HEK293 (cell line): ENCODE data around the gene TRIP10.
A peak's percentile ranks its signal among the peaks of the same experiment; 100 is the strongest.

Source experiments
- CTCF ChIA-PET: fragments of 350-600 bp; formaldehyde crosslinking; extraction: SDS; loops from one replicate; lab custom pipeline; 2021; ENCODE audit warnings: antibody characterized with exemption; lab: Yijun Ruan, JAX
- POLR2A ChIA-PET: fragments of 300-600 bp; formaldehyde crosslinking; extraction: SDS; loops from one replicate; lab custom pipeline; 2020; ENCODE audit warnings: antibody characterized with exemption, inconsistent platforms; lab: Yijun Ruan, JAX
- H3K27ac ChIP-seq: fragments of 200-500 bp; sonication (Bioruptor generic); 2 replicates; pipeline ENCODE4 v1.5.1; 2014; ENCODE audit warnings: low read depth, low read length, control low read depth, inconsistent platforms; ENCODE audit errors: extremely low read depth
- H3K36me3 ChIP-seq, 2 experiments: fragments of 200-500 bp in 1 of 2; sonication (Bioruptor generic) in 1 of 2; 1 replicate in 1 of 2; 2 replicates in 1 of 2; pipeline ENCODE4 v1.5.1; 2014 to 2017; ENCODE audit warnings: inconsistent platforms in 2 of 2, low read length in 2 of 2; ENCODE audit not compliant: control insufficient read depth in 2 of 2, insufficient read depth in 1 of 2
- H3K4me1 ChIP-seq: fragments of 200-500 bp; sonication (Bioruptor generic); 2 replicates; pipeline ENCODE4 v1.5.1; 2014; ENCODE audit warnings: mild to moderate bottlenecking, low read length, inconsistent platforms; ENCODE audit not compliant: control insufficient read depth, insufficient read depth
- H3K4me3 ChIP-seq: 2 replicates; pipeline ENCODE4 v1.5.1; 2011; ENCODE audit warnings: low read depth, mild to moderate bottlenecking, control low read depth, low read length, moderate library complexity
- H3K9me3 ChIP-seq: fragments of 200-500 bp; sonication (Bioruptor generic); 2 replicates; pipeline ENCODE4 v1.5.1; 2014; ENCODE audit warnings: low read depth, low read length, inconsistent platforms; ENCODE audit not compliant: control insufficient read depth, insufficient read depth
- HOXD13 ChIP-seq: sonication (generic); formaldehyde crosslinking; IDR thresholded peaks from 2 replicates; pipeline ENCODE4 v1.8.0; 2022; ENCODE audit warnings: missing genetic modification reagents, borderline replicate concordance
- KLF16 ChIP-seq: fragments of 450-650 bp; formaldehyde crosslinking; IDR thresholded peaks from 2 replicates; pipeline ENCODE4 v1.5.1; 2017; ENCODE audit warnings: missing biosample characterization, missing genetic modification characterization
- PRDM6 ChIP-seq: fragments of 450-650 bp; formaldehyde crosslinking; IDR thresholded peaks from 2 replicates; pipeline ENCODE4 v1.5.1; 2017; ENCODE audit warnings: missing biosample characterization, missing genetic modification characterization
- REPIN1 ChIP-seq: fragments of 450-650 bp; formaldehyde crosslinking; IDR thresholded peaks from 2 replicates; pipeline ENCODE4 v1.5.1; 2017; ENCODE audit warnings: missing biosample characterization, missing genetic modification characterization, low read depth
- SP2 ChIP-seq: fragments of 450-650 bp; formaldehyde crosslinking; IDR thresholded peaks from 2 replicates; pipeline ENCODE4 v1.5.1; 2016; ENCODE audit warnings: missing biosample characterization, missing genetic modification characterization
- SP3 ChIP-seq: fragments of 450-650 bp; formaldehyde crosslinking; IDR thresholded peaks from 2 replicates; pipeline ENCODE4 v1.5.1; 2016; ENCODE audit warnings: missing biosample characterization, missing genetic modification characterization
- ZBTB11 ChIP-seq: fragments of 450-650 bp; formaldehyde crosslinking; conservative IDR thresholded peaks from 2 replicates; pipeline ENCODE4 v1.5.1; 2016; ENCODE audit warnings: low read depth, missing biosample characterization, missing genetic modification characterization
- ZBTB44 ChIP-seq: fragments of 450-650 bp; IDR thresholded peaks from 2 replicates; pipeline ENCODE4 v1.5.1; 2018; ENCODE audit warnings: missing biosample characterization, mild to moderate bottlenecking, missing genetic modification characterization
- ZFP37 ChIP-seq: fragments of 450-650 bp; formaldehyde crosslinking; IDR thresholded peaks from 2 replicates; pipeline ENCODE4 v1.5.1; 2016; ENCODE audit warnings: missing biosample characterization, missing genetic modification characterization
- ZIC2 ChIP-seq: fragments of 450-650 bp; formaldehyde crosslinking; IDR thresholded peaks from 2 replicates; pipeline ENCODE4 v1.5.1; 2016; ENCODE audit warnings: missing biosample characterization, missing genetic modification characterization
- ZNF132 ChIP-seq: fragments of 450-650 bp; formaldehyde crosslinking; IDR thresholded peaks from 2 replicates; pipeline ENCODE4 v1.5.1; 2017; ENCODE audit warnings: missing biosample characterization, missing genetic modification characterization, borderline replicate concordance
- ZNF140 ChIP-seq: fragments of 450-650 bp; formaldehyde crosslinking; IDR thresholded peaks from 2 replicates; pipeline ENCODE4 v1.5.1; 2016; ENCODE audit warnings: missing biosample characterization, missing genetic modification characterization
- ZNF18 ChIP-seq: fragments of 450-650 bp; formaldehyde crosslinking; IDR thresholded peaks from 2 replicates; pipeline ENCODE4 v1.5.1; 2016; ENCODE audit warnings: missing biosample characterization, missing genetic modification characterization
- ZNF184 ChIP-seq: fragments of 450-650 bp; IDR thresholded peaks from 2 replicates; pipeline ENCODE4 v1.5.1; 2018; ENCODE audit warnings: missing biosample characterization, mild to moderate bottlenecking, missing genetic modification characterization
- ZNF19 ChIP-seq: fragments of 450-650 bp; formaldehyde crosslinking; IDR thresholded peaks from 2 replicates; pipeline ENCODE4; 2016; ENCODE audit warnings: missing biosample characterization, missing genetic modification characterization, low read depth
- ZNF2 ChIP-seq: fragments of 450-650 bp; formaldehyde crosslinking; IDR thresholded peaks from 2 replicates; pipeline ENCODE4 v1.5.1; 2016; ENCODE audit warnings: missing biosample characterization, missing genetic modification characterization
- ZNF266 ChIP-seq: fragments of 450-650 bp; formaldehyde crosslinking; IDR thresholded peaks from 2 replicates; pipeline ENCODE4 v1.5.1; 2016; ENCODE audit warnings: missing biosample characterization, missing genetic modification characterization, low read depth
- ZNF354C ChIP-seq: fragments of 450-650 bp; formaldehyde crosslinking; IDR thresholded peaks from 2 replicates; pipeline ENCODE4 v1.5.1; 2016; ENCODE audit warnings: missing biosample characterization, missing genetic modification characterization, low read depth, borderline replicate concordance
- ZNF433 ChIP-seq: fragments of 450-650 bp; formaldehyde crosslinking; IDR thresholded peaks from 2 replicates; pipeline ENCODE4 v1.5.1; 2016; ENCODE audit warnings: missing biosample characterization, missing genetic modification characterization, low read depth
- ZNF510 ChIP-seq: fragments of 450-650 bp; formaldehyde crosslinking; IDR thresholded peaks from 2 replicates; pipeline ENCODE4 v1.5.1; 2018; ENCODE audit warnings: mild to moderate bottlenecking, missing genetic modification characterization, missing biosample characterization; ENCODE audit not compliant: insufficient replicate concordance
- ZNF518A ChIP-seq: fragments of 450-650 bp; formaldehyde crosslinking; conservative IDR thresholded peaks from 2 replicates; pipeline ENCODE4 v1.5.1; 2016; ENCODE audit warnings: low read depth, missing biosample characterization, missing genetic modification characterization
- ZNF555 ChIP-seq: fragments of 450-650 bp; formaldehyde crosslinking; conservative IDR thresholded peaks from 2 replicates; pipeline ENCODE4 v1.5.1; 2017; ENCODE audit warnings: missing biosample characterization, mild to moderate bottlenecking, missing genetic modification characterization, inconsistent platforms
- ZNF580 ChIP-seq: fragments of 450-650 bp; formaldehyde crosslinking; IDR thresholded peaks from 2 replicates; pipeline ENCODE4 v1.5.1; 2016; ENCODE audit warnings: missing biosample characterization, missing genetic modification characterization
- ZNF623 ChIP-seq: fragments of 450-650 bp; formaldehyde crosslinking; IDR thresholded peaks from 2 replicates; pipeline ENCODE4 v1.5.1; 2016; ENCODE audit warnings: missing biosample characterization, missing genetic modification characterization
- ZNF837 ChIP-seq: fragments of 450-650 bp; formaldehyde crosslinking; IDR thresholded peaks from 2 replicates; pipeline ENCODE4 v1.5.1; 2016; ENCODE audit warnings: missing biosample characterization, missing genetic modification characterization

The TRIP10 gene

GRCh38 chr19:6787393-6787792, 47.9 kb downstream of the TRIP10 start:
- Histone ChIP-seq H3K27ac (no peak overlapping the region), H3K36me3 (no peaks in the 10 kb centered on the region), H3K4me3 (no peak overlapping the region), H3K4me1 (peaks cover 2% of the 10 kb centered on the region; the same call in 1 of the 2 replicates), H3K9me3 (no peaks in the 10 kb centered on the region)
- ChIA-PET POLR2A (no interaction called here), CTCF (no interaction called here)
- TF ChIP-seq ZNF354C (tag by site-specific recombination) (no peak), ZNF19 (tag by site-specific recombination) (0 out of 2 replicates have a peak, but pooled peaks have one; percentile 30), KLF16 (tag by site-specific recombination) (no peak), ZNF433 (tag by site-specific recombination) (0 out of 2 replicates have a peak, but pooled peaks have one; percentile 36), SP2 (tag by site-specific recombination) (no peak), HOXD13 (CRISPR knock-in tag) (no peak), ZNF623 (tag by site-specific recombination) (peak; percentile 58), ZNF837 (tag by site-specific recombination) (no peak), ZNF18 (no peak), ZNF266 (peak; percentile 47; the same call in 1 of the 2 replicates), ZBTB11 (tag by site-specific recombination) (peak; percentile 56), ZNF184 (tag by site-specific recombination) (no peak), ZNF518A (tag by site-specific recombination) (peak; percentile 80), ZNF2 (tag by site-specific recombination) (no peak), PRDM6 (no peak), ZNF510 (tag by site-specific recombination) (peak; percentile 70), ZBTB44 (no peak), REPIN1 (tag by site-specific recombination) (no peak), ZNF555 (tag by site-specific recombination) (peak; percentile 51; the same call in 1 of the 2 replicates), ZNF140 (tag by site-specific recombination) (peak; percentile 45; the same call in 1 of the 2 replicates), SP3 (tag by site-specific recombination) (no peak), ZIC2 (tag by site-specific recombination) (no peak), ZFP37 (0 out of 2 replicates have a peak, but pooled peaks have one; percentile 37), ZNF132 (tag by site-specific recombination) (no peak), ZNF580 (no peak)
